Psoas muscle (tissue), 8 donors: ENCODE results near the gene ZNF732. TPM values are rescaled to one million over a fixed set of nuclear protein-coding genes. Genes with fewer than 3 reads are reported as not detected.

Source experiments
- ATAC-seq, 4 donors: fragments of 200-7000 bp; cut with Tn5 transposase; one replicate each; pipeline ENCODE4 v1.9.1; 2020; ENCODE audit warnings: moderate library complexity in 3 of 4, mild to moderate bottlenecking in 2 of 4
- DNase-seq, 2 donors: peaks; one replicate each; pipeline ENCODE4 v3.0.0-alpha.2; 2020
- H3K27ac ChIP-seq: fragments of 200-600 bp; one replicate; pipeline ENCODE4 v1.8.0; 2022
- H3K27me3 ChIP-seq, 3 donors: fragments of 200-600 bp in 1 of 3; one replicate each; pipeline versions ENCODE4 v1.6.1 to v1.8.0; 2013 to 2022; ENCODE audit warnings: low read length in 2 of 3, mild to moderate bottlenecking in 2 of 3, moderate library complexity in 1 of 3; ENCODE audit not compliant: insufficient read depth in 3 of 3
- H3K36me3 ChIP-seq, 2 donors: fragments of 200-600 bp in 1 of 2; one replicate each; pipeline versions ENCODE4 v1.6.1 to v1.8.0; 2013 to 2022; ENCODE audit warnings: low read depth in 1 of 2, mild to moderate bottlenecking in 1 of 2, moderate library complexity in 1 of 2; ENCODE audit not compliant: insufficient read depth in 1 of 2
- H3K4me1 ChIP-seq: fragments of 200-600 bp; one replicate; pipeline ENCODE4 v1.8.0; 2022
- H3K4me3 ChIP-seq: fragments of 200-600 bp; one replicate; pipeline ENCODE4 v1.8.0; 2022; ENCODE audit warnings: mild to moderate bottlenecking
- H3K9me3 ChIP-seq: fragments of 200-600 bp; one replicate; pipeline ENCODE4 v1.8.0; 2022
- WGBS, 3 donors: extraction: QIAGEN DNeasy Blood & Tissue Kit; methylation state at CpG; one replicate each; pipeline versions ENCODE4 v1.1.6 to v1.1.7; 2013; 5-methylcytosine and 5-hydroxymethylcytosine counted together
- intact Hi-C, 2 donors: fragments of 100-400 bp; cut with DNase I; formaldehyde crosslinking; loops; one replicate each; pipeline versions ENCODE4 v1.11.0 to v1.14.2; 2022
- polyA plus RNA-seq, 3 donors: library from polyadenylated mRNA; stranded (reverse); fragments of 200-250 nt; gene quantifications; one replicate each; pipeline ENCODE4 v1.2.3, GENCODE V29; 2013
- total RNA-seq, 4 donors: library from RNA; stranded (reverse); fragmentation: NEBNext Ultra II Directional in 2 of 4; extraction: Animal tissue kit (Norgen Biotek cat#: 25700) in 2 of 4; gene quantifications; one replicate each; pipeline versions ENCODE4 v1.2.1 to v1.2.4, GENCODE V29; 2021 to 2023
- TF ChIP-seq, protein P1 (sequence below): fragments of 200-600 bp; IDR thresholded peaks from one replicate; pipeline ENCODE4 v1.8.0; 2022; ENCODE audit warnings: antibody characterized with exemption
- donor health status: healthy with polysubstance abuse.
- donor health status: DM: no; HTN: no; CAD: no; lungs with moderate emphysema.
- donor health status: Bipolar disorder and iron deficiency.
- donor health status: healthy.
- donor health status: DM: yes; HTN: yes; CAD: no.
- donor health status: DM: no; HTN: no; CAD: no.
- donor health status: DM: no; HTN: no; CAD: no.
- donor health status: DM: yes; HTN: yes; CAD: no.

Gene ZNF732
- total and polyA plus RNA-seq, 7 donors = 0.01 to 0.10 (median 0.03) TPM; not detected in 4

DNA sequence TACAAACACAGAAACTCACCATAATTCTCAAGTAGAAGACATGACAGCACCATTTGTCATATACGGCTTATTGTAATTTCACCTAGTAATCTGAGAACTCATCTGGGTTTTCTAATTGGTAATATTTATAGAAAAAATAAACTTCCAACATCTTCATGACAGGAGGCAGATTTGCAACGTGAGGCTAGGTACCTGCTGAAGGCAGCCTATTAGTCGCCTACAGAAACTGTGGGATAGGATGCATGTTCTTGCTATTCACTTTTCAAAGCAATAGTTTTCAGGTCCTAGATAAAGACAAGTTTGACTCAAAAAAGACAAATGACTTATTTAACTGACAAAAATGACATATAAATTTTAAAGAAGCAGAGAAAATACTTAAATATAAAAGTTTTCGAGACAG is 2.9 kb downstream of the ZNF732 start:
- 91 to 95% (median 93%) methylated on average over 4 of the region's 4 CpGs for WGBS, 3 donors
- ATAC-seq (no peak), DNase-seq (no peak)
- TF ChIP-seq, protein P1, sequence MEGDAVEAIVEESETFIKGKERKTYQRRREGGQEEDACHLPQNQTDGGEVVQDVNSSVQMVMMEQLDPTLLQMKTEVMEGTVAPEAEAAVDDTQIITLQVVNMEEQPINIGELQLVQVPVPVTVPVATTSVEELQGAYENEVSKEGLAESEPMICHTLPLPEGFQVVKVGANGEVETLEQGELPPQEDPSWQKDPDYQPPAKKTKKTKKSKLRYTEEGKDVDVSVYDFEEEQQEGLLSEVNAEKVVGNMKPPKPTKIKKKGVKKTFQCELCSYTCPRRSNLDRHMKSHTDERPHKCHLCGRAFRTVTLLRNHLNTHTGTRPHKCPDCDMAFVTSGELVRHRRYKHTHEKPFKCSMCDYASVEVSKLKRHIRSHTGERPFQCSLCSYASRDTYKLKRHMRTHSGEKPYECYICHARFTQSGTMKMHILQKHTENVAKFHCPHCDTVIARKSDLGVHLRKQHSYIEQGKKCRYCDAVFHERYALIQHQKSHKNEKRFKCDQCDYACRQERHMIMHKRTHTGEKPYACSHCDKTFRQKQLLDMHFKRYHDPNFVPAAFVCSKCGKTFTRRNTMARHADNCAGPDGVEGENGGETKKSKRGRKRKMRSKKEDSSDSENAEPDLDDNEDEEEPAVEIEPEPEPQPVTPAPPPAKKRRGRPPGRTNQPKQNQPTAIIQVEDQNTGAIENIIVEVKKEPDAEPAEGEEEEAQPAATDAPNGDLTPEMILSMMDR = no peak
- Histone ChIP-seq H3K4me1 (no peaks in the 10 kb centered on the region), H3K9me3 (no peaks in the 10 kb centered on the region), H3K27me3 (peaks cover 0 to 28% (median 22%) of the 10 kb centered on the region in 3 donors), H3K4me3 (no peak overlapping the region), H3K27ac (no peak overlapping the region), H3K36me3 (no peaks in the 10 kb centered on the region)
- intact Hi-C loops = no loop called here

DNA sequence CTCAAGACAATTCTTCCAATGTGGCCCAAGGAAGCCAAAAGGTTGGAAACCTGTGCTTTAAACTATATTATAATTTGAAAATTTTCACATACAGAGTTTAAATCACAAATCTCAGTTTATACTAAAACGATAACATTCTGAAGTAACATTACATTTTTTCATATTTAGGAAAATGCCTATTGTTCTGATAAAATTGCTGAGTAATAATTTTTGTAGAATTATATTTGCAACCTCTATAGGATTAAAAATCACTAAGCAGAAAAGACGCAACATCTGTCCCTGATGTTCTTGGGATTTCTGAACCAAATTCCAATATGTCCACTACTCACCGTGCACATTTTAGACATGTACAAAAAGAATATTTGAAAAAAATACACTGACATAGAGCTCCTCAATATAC is 10.5 kb downstream of the ZNF732 start:
- ATAC-seq = no peak
- Histone ChIP-seq H3K27me3 (peaks cover 0 to 2% (median 0%) of the 10 kb centered on the region in 3 donors), H3K4me1 (no peaks in the 10 kb centered on the region), H3K4me3 (no peak overlapping the region), H3K9me3 (peaks cover 4% of the 10 kb centered on the region), H3K27ac (no peak overlapping the region), H3K36me3 (no peaks in the 10 kb centered on the region)
- intact Hi-C loops = no loop called here
- no peak for DNase-seq
- 92 to 97% (median 96%) methylated on average over 3 of the region's 3 CpGs for WGBS, 3 donors
- TF ChIP-seq, protein P1 = no peak

GRCh38 chr4:288891-289290 is 16.4 kb downstream of the ZNF732 start:
- Histone ChIP-seq H3K4me3 (no peak overlapping the region), H3K4me1 (no peaks in the 10 kb centered on the region), H3K9me3 (peaks cover 19% of the 10 kb centered on the region), H3K36me3 (no peaks in the 10 kb centered on the region), H3K27ac (no peak overlapping the region), H3K27me3 (peaks cover 0 to 2% (median 0%) of the 10 kb centered on the region in 3 donors)
- DNase-seq (no peak), ATAC-seq (no peak)
- TF ChIP-seq, protein P1 = no peak
- WGBS, 3 donors = 88 to 99% (median 96%) methylated on average over 2 of the region's 2 CpGs
- intact Hi-C loops = no loop called here

- H3K27me3 ChIP-seq = no peaks in the 10 kb centered on the region
- H3K36me3 ChIP-seq = no peaks in the 10 kb centered on the region
- no peaks in the 10 kb centered on the region for H3K4me1 ChIP-seq
- WGBS, 3 donors = 82 to 97% (median 92%) methylated on average over 5 of the region's 5 CpGs
- TF ChIP-seq, protein P1 = no peak
- intact Hi-C loops = no loop called here
- H3K4me3 ChIP-seq = no peak overlapping the region
- ATAC-seq (no peak), DNase-seq (no peak)
- no peak overlapping the region for H3K27ac ChIP-seq
- H3K9me3 ChIP-seq = peaks cover 94% of the 10 kb centered on the region
Measured at GRCh38 chr4:273309-274017, 31.8 kb downstream of the ZNF732 start.
